Right ventricle myocardium superior (tissue), 1 donor: ENCODE data around the gene RAMACL. TPM values are rescaled to one million over a fixed set of nuclear protein-coding genes. Genes with fewer than 3 reads are reported as not detected.

Experiments
- ATAC-seq: fragments of 200-7000 bp; cut with Tn5 transposase; one replicate; pipeline ENCODE4 v1.9.1; 2020; ENCODE audit warnings: mild to moderate bottlenecking; ENCODE audit not compliant: poor library complexity
- DNase-seq: peaks from one replicate; pipeline ENCODE4 v3.0.0-alpha.2; 2020
- intact Hi-C: fragments of 100-400 bp; cut with DNase I; formaldehyde crosslinking; loops from one replicate; pipeline ENCODE4 v1.11.2; 2022
- total RNA-seq: library from RNA; stranded (reverse); fragmentation: NEBNext Ultra II Directional; extraction: Animal tissue kit (Norgen Biotek cat#: 25700); gene quantifications from one replicate; pipeline ENCODE4 v1.2.1, GENCODE V29; 2021
- donor health status: DM: no; HTN: yes; CAD: no; lungs with severe emphysema.

RAMACL gene
- total RNA-seq, 1 donor from 2014 or later = 1.3 TPM

DNA sequence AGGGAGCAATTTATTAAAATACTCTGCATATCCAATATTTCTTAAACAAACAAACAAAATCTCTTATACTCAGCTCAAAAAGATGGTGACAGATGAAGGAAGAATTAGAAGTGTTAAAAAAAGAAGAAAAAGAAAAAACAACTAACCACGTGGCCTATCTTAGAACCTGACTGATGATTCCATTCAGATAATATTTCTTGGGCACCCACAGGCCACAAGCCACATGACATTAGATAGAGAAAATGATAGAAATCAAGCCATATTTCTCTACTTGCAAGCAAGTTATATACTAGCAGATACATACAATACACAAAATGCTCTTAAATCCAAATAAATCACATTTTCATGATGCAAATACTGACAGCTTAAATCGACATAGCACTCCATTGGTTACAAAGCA, 14.5 kb upstream of the RAMACL start:
- ATAC-seq (no peak), DNase-seq (no peak)
- intact Hi-C loops = no loop called here

DNA sequence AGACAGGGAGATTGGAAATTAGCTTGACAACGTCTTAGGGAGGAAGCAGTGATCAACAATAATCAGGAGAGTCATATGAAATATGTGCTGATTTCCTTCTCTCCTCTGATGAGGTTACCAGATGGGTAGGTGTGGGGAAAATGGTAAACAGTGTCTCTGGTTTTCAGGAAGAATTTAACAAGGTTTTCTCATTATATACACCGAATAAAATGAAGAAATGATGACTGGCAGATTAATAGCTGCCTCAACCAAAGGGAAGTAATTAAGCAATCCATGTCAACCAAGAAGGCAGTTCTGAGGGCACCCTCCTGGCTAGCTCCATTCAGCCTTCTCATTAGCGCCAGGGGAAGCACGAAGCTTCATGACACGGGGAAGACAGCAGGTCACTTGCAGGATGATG, 12.7 kb upstream of the RAMACL start:
- intact Hi-C loops = no loop called here
- no peak for ATAC-seq

DNA sequence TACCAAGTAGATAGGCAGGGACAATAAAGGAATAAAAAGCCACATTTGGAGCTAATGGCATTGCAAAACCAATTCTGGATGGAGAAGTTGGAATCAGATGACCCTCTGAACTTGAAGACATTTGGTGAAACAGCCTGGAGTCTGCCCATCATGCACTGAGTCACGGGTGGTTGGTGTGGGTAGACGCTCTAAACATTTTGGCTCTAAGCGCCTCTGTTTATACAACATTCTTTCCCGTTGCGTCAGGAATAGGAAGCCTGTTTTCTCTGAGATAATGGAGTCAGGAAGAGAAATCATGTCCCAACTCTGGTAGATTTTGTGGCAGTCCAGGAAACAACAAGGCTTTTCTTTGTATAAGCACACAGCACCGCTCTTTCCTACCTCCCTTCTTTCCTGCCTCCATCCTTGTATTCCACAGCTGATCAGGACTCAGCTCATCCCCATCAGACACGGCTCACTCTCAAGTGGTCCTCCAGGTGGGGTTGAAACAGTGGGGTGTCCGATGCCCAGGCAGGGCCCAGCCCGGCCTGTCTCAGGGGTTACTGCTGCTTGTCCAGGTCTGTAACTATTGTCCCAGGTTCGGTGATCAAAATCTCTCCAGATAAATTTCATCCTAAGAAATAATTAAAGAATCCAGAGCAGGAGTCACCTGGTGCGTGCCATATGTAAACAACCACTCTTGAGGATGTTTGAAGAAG, 12.1 kb upstream of the RAMACL start:
- ATAC-seq = peak; percentile 85

More for the DNA sequence above, 12.7 kb upstream of the RAMACL start:
- no peak for DNase-seq

DNA sequence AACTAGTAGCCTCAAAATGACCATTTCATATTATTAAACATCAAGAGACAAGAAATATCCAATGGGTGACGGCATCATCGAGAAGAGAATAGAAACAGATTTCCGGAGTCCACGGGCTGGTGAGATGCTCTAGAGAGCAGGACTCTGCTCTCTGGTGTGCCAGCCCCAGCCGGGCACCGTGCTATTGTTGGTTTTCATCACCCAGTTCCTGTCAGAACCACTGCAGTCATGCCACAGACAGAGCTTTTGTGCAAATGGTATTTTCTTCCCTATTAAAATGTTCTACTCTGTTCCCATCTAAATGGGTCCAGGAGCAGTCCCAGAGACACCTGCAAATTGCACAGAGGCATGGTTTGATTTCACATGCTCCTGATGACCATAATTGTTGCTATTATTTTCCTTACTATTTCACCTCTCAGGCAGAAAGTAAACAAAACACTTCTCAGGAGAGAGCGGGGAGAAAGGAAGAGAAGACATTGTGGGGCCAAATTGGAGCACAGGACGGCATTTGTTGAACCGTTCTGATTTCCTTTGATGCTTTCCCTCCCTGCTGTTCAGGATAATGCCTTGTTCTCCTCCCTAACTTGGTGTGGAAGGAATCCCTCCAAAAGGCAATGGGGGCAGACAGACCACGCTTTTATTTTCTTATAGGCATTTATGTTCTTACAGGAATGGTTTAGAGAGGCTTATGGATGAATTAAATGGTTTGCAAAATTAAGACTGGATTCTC, 11.4 kb upstream of the RAMACL start:
- no peak for DNase-seq
- intact Hi-C loops = no loop called here
- ATAC-seq = no peak

More for the DNA sequence above, 12.1 kb upstream of the RAMACL start:
- intact Hi-C loops = no loop called here
- DNase-seq = no peak

DNA sequence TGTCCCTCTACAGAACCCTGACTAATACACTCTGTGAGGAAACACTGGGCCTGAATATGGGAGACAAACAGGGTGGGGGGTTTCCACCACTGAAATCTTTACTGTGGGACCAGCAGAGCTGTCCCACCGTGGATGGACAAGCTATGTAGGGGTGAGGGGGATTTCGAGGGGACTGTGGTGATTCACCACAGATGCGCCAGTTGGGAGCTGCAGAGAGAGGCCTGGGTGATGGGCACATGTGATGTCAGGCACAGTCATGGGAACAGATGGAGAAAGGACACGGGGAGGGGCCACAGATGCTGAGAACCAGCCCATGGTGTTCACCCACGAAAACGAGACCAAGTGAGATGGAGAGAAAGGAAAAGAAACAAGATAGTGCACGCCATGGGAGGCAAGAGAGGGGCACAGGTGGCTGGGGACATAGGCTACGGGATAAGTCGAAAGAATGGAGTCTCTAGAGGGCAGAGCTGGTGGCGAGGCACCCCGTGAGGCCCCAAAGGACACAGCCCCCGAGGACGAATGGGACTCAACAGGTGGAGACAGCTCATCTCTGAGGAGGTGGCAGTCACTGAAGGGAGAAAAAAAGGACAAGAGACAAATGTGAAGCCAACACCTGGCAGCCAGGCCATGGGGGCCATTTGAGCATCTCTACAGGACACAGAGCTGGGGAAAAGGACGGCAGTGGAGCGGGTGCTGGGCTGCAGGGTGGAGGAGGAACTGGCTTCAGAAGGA, 10.5 kb upstream of the RAMACL start:
- intact Hi-C loops = no loop called here
- DNase-seq = no peak
- ATAC-seq = no peak

DNA sequence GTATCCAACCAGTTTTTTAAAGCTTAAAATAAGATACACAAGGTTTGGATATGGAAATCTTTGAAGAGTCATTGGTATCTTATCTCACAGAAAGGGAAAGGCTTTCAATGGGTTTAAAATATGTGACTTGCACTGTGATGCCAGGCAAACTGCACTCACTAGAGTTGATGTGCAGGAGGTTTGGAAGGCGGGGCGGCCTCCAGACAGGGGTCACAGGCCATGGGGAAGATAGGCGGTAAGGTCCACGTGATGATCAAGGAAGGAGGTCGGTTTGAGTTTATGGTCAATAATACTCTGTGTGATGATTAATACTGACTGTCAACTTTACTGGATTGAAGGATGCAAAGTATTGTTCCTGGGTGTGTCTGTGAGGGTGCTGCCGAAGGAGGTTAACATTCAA, 9.5 kb upstream of the RAMACL start:
- no peak for ATAC-seq

DNA sequence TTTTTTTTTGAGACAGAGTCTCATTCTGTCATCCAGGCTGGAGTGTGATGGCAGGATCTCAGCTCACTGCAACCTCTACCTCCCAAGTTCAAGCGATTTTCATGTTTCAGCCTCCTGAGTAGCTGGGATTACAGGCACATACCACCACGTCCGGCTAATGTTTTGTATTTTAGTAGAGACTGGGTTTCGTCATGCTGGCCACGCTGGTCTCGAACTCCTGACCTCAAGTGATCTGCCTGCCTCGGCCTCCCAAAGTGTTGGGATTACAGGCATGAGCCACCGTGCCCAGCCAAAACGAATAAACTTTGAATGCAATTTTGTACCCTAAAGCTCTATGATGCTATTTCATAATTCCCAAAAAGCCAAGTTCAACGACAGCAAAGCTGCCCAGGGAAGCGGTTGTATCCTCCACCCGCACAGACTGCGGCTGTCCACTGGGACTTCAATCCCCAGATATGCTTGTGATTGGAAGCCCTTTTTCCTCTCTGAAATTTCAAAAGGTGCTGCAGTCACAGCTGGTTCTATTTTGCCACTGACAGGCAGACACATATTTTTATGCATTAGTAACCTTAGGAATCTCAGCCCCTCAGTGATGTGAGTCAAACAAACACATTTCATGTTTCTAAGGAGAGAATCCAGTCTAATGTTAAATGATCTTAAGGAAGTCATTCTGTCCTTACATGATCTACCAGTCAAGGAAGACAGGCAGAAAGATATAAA, 8.7 kb upstream of the RAMACL start:
- DNase-seq (no peak), ATAC-seq (no peak)

More for the DNA sequence above, 9.5 kb upstream of the RAMACL start:
- intact Hi-C loops = no loop called here
- no peak for DNase-seq

DNA sequence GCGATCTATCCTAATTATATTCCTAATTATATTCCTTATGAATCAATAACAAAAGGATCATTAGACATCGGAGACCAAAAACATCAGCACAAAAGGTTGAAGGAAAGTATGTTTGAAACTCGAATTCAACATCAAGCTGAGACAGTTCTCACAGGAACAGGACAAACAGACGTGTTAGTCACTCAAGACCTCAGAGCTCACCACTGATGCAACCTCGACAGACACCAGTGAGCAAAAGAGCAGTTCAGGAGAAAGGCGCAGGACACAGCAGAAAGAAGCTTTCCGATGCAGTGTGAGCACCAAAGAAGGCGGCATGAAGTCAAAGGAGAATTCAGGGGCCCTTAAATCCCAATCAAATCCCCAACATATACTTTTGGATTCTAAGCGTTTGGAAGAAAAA, 6.3 kb upstream of the RAMACL start:
- ATAC-seq (no peak), DNase-seq (no peak)
- intact Hi-C loops = no loop called here

More for the DNA sequence above, 8.7 kb upstream of the RAMACL start:
- intact Hi-C loops = no loop called here

DNA sequence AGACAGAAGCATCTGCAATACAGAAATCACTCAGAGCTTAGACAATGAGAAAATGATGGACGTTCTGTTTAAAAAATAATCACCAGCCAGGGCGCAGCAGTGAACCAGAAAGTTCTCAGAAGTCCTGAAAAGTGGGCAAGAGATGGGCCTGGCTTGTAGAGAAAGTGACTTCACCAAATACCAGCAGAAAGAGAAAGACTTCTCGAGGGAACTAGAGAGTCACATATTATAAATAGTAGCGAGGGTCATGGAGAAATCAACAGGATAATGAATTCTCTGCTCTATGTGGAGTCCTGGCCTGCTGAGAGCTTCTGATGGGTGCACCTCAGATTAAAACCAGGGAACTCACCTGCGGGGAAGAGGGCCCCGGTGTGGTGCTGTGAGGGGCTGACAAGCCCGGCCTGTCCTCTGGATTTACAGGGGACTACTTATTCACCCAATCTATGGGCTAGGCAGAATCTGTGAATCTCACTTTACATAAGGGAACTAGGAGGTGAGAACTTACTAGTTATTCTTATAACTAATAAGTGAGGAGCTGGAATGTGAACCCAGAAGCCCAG, 5.6 kb upstream of the RAMACL start:
- intact Hi-C loops = no loop called here
- ATAC-seq (no peak), DNase-seq (no peak)

DNA sequence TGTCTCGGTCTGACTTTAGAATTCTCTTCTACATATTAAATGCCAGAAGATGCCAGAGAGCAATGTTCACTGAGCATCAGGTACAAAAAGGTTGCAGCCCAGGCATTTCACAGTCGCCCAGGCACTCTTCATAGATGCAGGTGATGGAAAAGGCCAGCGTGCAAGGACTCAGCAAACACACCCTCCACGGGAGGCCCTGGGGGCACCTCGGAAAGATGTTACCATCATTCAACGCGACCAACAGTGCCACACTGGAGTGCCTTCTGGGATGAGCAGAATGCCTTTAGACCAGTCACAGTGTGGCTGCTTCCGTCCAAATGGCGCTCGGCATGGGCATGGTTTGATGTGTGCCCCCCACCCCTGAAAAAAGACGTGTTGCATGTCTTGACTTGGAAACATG, 4.5 kb upstream of the RAMACL start:
- intact Hi-C loops = no loop called here
- no peak for ATAC-seq
- DNase-seq = no peak

DNA sequence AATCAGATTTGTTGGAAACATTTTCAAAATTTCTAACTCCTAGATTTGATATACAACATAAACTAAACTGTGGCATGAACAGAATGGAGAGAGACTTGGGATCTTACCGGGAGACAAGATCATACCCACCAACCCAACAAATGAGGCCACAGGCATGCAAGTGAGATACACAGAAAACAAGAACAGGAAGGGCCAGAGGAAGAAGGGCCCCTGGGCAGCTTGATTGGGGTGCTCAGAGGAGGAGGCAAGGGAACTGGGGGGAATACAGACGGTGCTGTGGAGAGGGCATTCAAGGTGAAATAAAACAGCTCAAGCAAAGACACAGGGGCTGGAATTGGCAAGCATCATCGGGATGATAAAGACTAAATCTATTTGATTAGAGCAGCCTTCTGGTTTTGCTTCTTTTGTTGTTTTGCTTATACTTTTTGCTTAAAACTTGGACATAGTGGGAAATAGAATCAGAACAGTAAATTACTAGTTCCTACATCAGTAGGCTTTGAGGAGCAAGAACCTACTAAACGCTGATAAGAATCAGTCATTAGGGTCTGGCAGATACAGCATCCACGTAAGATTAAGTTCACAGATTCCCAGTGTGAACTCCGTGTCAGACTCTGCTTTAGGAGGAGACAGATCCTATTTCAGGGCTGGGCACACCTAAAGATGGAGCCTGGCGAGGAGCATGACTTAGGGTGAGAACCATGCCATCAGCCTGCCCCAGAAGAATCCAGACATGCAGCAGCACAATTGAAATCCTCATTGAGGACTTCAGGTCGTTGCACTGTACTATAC, 3.5 kb upstream of the RAMACL start:
- ATAC-seq = no peak
- intact Hi-C loops = no loop called here
- DNase-seq = no peak

DNA sequence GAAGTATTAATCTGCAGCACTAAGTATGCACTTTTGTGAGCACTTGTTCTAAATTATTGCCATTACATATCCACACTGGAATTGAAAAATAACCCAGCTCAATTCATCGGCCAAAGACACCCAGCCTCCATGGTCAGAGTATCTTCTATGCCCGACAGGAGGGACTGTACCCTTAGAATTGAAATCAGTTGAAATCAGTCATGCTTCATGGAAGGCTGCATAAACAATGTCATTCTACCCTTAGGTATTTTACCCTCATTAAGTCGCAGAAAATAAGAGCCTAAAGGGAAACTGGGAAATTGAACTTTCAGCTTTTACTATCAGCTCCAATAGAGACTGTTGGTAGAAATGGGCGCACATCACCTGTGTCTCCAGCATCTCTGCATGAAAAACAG, 2.9 kb upstream of the RAMACL start:
- DNase-seq (no peak), ATAC-seq (no peak)
- intact Hi-C loops = no loop called here

DNA sequence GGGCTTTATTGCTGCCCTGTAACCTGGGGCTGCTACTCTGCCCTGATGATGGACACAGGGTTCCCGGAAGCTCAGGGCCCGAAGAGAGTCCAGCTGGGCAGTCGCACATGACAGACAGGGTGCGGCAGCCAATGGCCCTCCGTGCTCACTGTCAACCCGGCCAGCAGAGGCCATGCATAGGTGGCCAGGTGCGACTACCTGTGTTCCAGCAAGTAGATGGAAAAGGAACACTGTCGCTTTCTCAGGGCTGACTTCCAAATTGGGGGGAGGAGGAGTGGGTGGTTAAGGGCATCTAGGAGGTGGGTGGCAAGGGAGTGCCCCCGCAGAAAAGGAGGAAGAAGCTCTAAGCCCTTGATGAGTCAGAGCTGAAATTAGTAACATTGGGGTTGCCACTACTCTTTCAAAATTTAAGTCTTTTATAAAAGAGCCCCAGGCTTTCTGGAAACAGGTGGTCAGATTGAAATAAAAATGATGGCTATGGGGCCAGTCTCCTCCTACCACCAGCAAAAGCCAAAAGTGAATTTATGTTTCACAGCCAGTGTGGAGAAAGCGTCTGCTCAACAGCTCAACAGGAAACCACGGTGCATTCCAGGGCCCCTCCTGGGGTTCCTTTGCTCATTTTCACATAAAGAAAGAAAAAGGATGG, 2.3 kb upstream of the RAMACL start:
- ATAC-seq (peak; percentile 28), DNase-seq (no peak)
- intact Hi-C loops = no loop called here

DNA sequence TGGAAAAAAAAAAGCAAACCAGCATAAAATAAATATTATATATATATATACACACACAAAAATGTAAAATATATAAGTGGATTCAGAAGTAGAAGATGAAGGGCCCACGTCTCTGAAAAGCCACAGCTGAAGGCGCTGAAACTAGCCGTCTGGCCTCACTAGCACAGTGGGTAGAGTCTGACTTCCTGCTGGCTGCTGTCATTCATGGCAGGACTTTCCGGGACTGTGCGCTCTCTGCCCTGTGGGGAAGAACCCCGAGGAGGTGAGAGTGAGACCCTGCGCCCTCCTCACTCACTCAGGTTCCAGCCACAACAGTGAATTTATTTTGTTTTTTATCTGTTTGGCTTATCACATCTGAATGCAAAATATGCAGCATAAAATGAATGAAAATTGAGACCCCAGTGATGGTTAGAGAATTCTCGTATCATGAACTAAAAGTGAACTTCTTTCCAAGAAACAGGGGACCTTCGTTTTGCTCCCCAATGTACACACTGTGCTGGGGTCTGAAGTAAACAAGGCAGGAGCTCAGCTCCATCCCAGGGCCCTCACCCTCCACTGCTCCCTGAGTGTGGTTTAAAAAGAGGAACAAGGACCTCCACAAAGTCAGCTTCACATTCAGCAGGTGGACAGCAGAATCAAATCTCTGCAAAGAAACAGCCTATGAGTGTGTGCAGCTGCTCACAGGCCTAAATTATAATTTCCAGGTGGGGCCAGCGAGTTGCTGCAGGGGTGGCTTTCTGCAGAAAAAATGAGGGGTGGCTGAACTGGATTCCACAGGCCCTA, 1.3 kb upstream of the RAMACL start:
- ATAC-seq = no peak
- DNase-seq = no peak
- intact Hi-C loops = no loop called here

DNA sequence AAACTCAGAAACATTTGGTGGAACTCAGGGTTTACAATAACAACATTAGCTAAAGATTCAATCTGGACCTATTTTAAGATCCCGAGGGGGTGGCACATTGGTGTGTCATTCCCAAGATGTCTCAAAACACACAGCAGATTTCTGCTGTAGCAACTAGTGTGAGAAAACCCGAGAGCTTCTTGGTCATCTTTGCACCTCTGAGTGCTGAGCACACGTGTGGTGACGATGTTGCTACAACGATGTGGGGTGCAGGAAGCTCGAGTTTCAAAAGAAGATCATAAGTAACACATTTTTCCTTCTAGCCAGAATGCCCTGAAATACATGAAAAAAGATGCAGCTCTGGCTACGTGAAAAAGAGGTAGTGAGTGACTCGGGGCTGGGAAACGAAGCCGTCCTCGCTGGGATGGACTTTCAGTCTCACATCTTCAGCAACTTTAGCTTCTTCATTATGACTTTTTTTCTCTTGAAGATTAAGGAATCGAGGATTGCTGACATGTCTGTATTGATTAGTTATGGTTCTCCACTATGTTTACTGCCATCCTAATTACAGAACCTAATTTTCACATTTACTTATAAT, 1.5 kb downstream of the RAMACL start:
- ATAC-seq (no peak), DNase-seq (no peak)
- intact Hi-C loops = no loop called here

DNA sequence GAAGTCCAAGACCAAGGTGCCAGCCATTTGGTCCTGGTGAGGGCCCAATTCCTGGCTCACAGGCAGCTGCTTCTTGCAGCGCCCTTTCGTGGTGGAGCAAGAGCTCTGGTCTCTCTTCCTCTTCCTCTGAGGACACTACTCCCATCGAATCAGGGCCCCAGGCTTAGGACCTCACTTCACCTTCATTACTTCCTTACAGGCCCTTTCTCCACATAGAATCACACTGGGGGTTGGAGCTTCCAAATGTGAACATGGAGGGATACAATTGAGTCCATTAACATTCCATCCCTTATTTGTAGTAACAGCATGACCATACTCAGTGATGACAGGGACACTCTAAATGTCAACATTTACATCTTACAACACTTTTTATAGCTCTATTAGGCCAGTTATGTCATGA, 2.3 kb downstream of the RAMACL start:
- no peak for DNase-seq
- peak; percentile 25 for ATAC-seq
- intact Hi-C loops = no loop called here
